Medulla oblongata (tissue), 1 donor: ENCODE measurements around the gene FNTB.

Experiments used
- DNase-seq: peaks from one replicate; pipeline ENCODE4 v3.0.0-alpha.2; 2015; ENCODE audit errors: extremely low spot score

The FNTB gene

DNA sequence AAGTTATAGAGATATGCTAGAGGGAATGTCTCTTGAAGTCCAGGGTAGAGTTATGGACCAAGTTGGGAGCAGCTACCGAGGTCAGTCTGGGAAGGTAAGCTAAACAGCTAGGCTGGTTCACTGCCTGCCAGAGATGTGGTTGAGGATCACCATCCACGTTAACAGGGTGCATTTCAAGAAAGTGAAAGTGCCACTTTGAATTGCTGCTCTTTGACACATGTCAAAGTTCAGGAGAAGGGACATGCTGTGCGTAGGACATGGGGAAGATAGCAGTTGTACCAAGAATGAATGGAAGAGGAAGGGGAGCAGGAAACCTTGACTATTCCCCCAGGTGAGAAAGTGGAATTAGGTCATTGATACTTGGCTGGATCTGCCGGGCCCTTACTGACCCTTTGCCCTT is 66.1 kb downstream of the FNTB start:
- no peak for DNase-seq

GRCh38 chr14:65053466-65053865 is 66.8 kb downstream of the FNTB start:
- DNase-seq: no peak

DNA sequence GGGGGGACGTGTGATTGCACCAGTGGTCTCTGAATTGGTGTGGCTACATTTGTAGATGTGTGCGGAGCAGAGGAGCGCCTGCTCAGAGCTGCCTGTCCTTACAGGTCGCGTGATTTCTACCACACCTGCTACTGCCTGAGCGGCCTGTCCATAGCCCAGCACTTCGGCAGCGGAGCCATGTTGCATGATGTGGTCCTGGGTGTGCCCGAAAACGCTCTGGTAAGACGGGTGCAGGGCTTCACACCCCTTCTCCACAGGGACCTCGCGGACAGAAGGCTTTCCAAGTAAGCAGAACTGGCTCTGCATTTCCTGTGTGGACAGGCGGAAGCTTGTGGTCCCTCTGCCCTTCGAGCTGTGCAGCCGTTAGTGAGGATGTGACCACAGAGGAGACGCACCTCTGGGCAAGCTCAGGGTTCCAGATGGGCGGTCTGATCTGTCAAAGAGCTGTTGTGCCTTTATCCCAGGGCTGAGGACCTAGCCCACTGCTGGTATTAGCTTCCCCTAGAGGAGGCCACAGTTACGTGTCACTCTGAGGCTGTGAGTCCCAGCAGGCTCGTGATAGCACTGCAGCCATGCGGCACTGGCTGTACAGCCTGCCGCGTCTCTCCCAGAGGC is 67.9 kb downstream of the FNTB start:
- no peak for DNase-seq

GRCh38 chr14:65057695-65058094 is 71.0 kb downstream of the FNTB start:
- no peak for DNase-seq

GRCh38 chr14:65062096-65063075 is 75.7 kb downstream of the FNTB start:
- DNase-seq: no peak

GRCh38 chr14:65065719-65066118 is 79.0 kb downstream of the FNTB start:
- DNase-seq: no peak

- no peak for DNase-seq
Observed at GRCh38 chr14:65069874-65070413, 83.2 kb downstream of the FNTB start.

GRCh38 chr14:65070471-65070976 is 83.8 kb downstream of the FNTB start:
- no peak for DNase-seq

DNA sequence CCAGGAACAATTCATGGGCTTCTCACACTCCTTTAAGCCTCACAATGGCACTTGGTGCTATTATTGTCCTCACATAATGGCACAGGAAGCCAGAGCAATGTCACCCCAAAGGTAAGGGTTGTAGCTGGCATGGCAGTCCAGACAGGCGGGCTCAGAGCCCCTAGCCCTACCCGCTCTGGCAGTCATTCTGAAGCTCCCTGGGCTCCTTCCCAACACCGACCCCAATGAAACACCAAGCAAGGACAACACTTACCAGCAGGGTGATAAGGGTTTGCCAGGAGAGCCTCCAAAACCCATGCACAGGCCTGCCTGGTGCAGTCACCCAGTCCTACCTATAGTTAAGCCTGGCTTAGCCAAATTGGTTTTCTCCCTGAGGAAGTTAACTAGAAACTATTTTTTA is 84.8 kb downstream of the FNTB start:
- DNase-seq: no peak

DNA sequence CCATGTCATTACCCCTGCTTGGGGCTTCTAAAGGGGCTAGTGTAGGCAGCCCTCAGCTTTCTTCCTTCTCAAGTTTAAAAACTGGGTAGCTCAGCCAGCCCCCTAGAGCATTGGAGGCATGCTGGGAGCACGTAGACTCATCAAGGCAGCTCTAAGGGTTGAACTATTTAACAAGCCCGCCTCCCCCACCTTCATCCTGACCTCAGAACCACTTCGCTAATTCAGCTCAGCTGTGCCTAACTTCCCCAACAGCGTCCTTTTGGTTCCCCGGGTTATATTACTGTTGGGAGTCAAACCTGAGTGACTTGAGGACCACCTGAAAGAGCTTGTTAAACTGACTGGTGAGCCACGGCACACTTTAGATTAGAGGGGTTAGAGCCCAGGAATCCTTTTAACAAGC is 85.6 kb downstream of the FNTB start:
- no peak for DNase-seq

DNA sequence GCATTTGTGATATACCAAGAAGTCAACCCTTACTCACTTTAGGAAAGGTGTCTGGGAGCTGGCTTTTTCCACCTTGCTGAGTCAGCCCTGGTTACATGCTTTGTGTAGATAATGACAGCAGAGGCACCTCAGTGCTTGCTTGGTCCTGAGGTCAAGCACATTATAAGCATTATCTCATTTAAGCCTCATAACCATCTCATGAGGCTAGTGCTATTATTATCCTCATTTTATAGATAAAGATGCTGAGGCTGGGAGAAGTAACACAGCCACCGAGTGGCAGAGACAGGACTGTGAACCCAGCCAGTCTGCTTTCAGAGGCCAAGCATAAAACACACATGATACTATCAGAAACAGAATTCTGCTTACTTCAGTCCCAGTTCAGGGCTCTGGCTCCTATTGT is 86.2 kb downstream of the FNTB start:
- no peak for DNase-seq

GRCh38 chr14:65073605-65074201 is 87.0 kb downstream of the FNTB start:
- no peak for DNase-seq

- peak; percentile 55 for DNase-seq
Observed at GRCh38 chr14:65074449-65075150, 87.9 kb downstream of the FNTB start.

- DNase-seq: peak; percentile 72
Observed at GRCh38 chr14:65075628-65076325, 89.1 kb downstream of the FNTB start.

DNA sequence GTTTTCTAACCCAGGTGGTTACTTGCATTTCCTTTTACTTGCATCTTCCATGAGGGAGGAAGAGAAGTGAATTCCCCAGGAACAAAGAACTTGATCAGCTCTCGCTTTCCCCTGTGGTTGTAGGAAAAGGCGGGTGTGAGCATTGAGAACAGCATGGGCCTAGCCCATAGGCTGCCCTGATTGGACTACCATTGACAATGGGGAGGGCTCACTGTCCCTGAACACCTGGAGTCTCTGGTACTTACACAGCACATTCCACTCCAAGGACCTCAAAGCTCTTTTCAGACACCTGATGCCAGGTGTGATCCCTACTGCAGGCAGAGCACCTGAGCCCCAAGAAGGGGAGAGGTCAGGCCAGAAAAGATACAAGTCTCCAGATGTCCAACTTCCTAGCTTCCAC is 90.6 kb downstream of the FNTB start:
- DNase-seq: no peak

- DNase-seq: no peak
Observed at GRCh38 chr14:65079201-65079600, 92.5 kb downstream of the FNTB start.

DNA sequence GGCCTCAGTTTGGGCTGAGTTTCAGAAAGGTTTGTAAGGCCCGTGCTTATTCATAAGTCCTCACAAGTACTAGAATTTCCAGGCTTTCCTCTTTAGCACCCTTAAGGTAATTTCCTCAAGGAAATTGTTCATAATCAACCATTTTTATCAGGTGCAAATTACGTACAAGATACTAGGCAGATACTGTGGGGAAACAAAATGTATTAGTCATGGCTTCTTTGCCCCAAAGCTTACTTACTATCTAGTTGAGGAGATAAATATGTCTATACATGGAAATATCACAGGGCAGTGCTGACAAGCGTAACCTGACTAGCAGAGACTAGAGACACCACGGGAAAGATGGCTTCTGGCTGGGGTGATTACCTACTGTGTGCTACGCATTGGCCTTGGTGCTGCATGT is 93.1 kb downstream of the FNTB start:
- DNase-seq: no peak

- DNase-seq: no peak
Observed at GRCh38 chr14:65080960-65081747, 94.5 kb downstream of the FNTB start.

GRCh38 chr14:65082930-65083329 is 96.2 kb downstream of the FNTB start:
- no peak for DNase-seq
